Urinary bladder (tissue), 4 donors: ENCODE measurements around the gene GPX3. TPM values are rescaled to one million over a fixed set of nuclear protein-coding genes. Genes with fewer than 3 reads are reported as not detected.

Experiments used
- DNase-seq: peaks from one replicate; pipeline ENCODE4 v3.0.0-alpha.2; 2015; ENCODE audit errors: extremely low spot score
- H3K27ac ChIP-seq: one replicate; pipeline ENCODE4 v1.5.1; 2013; ENCODE audit warnings: low read depth, mild to moderate bottlenecking, moderate library complexity
- H3K36me3 ChIP-seq: one replicate; pipeline ENCODE4 v1.6.1; 2013; ENCODE audit warnings: mild to moderate bottlenecking, moderate library complexity; ENCODE audit not compliant: insufficient read depth
- H3K4me1 ChIP-seq: one replicate; pipeline ENCODE4 v1.6.1; 2013; ENCODE audit warnings: mild to moderate bottlenecking, moderate library complexity; ENCODE audit not compliant: insufficient read depth
- H3K4me3 ChIP-seq: one replicate; pipeline ENCODE4 v1.5.1; 2013; ENCODE audit warnings: low read depth, low read length
- WGBS: extraction: QIAGEN DNeasy Blood & Tissue Kit; methylation state at CpG from one replicate; pipeline ENCODE4 v1.1.7; 2013; 5-methylcytosine and 5-hydroxymethylcytosine counted together
- polyA plus RNA-seq: library from polyadenylated mRNA; stranded (reverse); fragments of 200-250 nt; gene quantifications from one replicate; pipeline ENCODE4 v1.2.3, GENCODE V29; 2013
- total RNA-seq: library from RNA; depleted of rRNA; stranded (reverse); fragments of >200 nt; gene quantifications from one replicate; pipeline ENCODE4 v1.2.3, GENCODE V29; 2014
- donor health status: healthy with polysubstance abuse.
- donor health status: healthy.

The GPX3 gene
- total and polyA plus RNA-seq, 2 donors, result 8.6 to 1,418 TPM

GRCh38 chr5:151075698-151076331 is 55.4 kb downstream of the GPX3 start:
- H3K4me1 ChIP-seq, result no peaks in the 10 kb centered on the region
- peaks cover 1% of the 10 kb centered on the region for H3K36me3 ChIP-seq
- DNase-seq, result no peak
- H3K4me3 ChIP-seq, result no peak overlapping the region
- WGBS, result 90% methylated on average over 5 of the region's 5 CpGs
- no peak overlapping the region for H3K27ac ChIP-seq

GRCh38 chr5:151076616-151077015 is 56.2 kb downstream of the GPX3 start:
- H3K4me3 ChIP-seq, result no peak overlapping the region
- no peaks in the 10 kb centered on the region for H3K4me1 ChIP-seq
- no peak for DNase-seq
- no peak overlapping the region for H3K27ac ChIP-seq
- peaks cover 1% of the 10 kb centered on the region for H3K36me3 ChIP-seq
- WGBS, result 94% methylated on average over 6 of the region's 6 CpGs

- Histone ChIP-seq H3K27ac (no peak overlapping the region), H3K4me1 (no peaks in the 10 kb centered on the region), H3K4me3 (no peak overlapping the region), H3K36me3 (peaks cover 1% of the 10 kb centered on the region)
- DNase-seq, result no peak
- WGBS, result 97% methylated on average over 9 of the region's 9 CpGs
These were observed 57.0 kb downstream of the GPX3 start for GRCh38 chr5:151077419-151077818.

GRCh38 chr5:151077967-151078366 is 57.6 kb downstream of the GPX3 start:
- Histone ChIP-seq H3K4me3 (no peak overlapping the region), H3K4me1 (no peaks in the 10 kb centered on the region), H3K27ac (no peak overlapping the region), H3K36me3 (peaks cover 1% of the 10 kb centered on the region)
- 93% methylated on average over 3 of the region's 3 CpGs for WGBS
- no peak for DNase-seq

Other genes with a start within 250 kb of the GPX3 start
- gene SMIM3, start 241.8 kb upstream of the GPX3 start, total RNA-seq, result 10.2 TPM
- gene SMIM3, start 241.8 kb upstream of the GPX3 start, polyA plus RNA-seq, result 37.1 TPM
- not detected for gene IRGM, start 174.1 kb upstream of the GPX3 start, total RNA-seq
- 0.16 TPM for gene IRGM, start 174.1 kb upstream of the GPX3 start, polyA plus RNA-seq
- 21.3 TPM for gene ZNF300, start 115.6 kb upstream of the GPX3 start, total RNA-seq
- 3.7 TPM for gene ZNF300, start 115.6 kb upstream of the GPX3 start, polyA plus RNA-seq
- 32.4 TPM for gene TNIP1, start 60.4 kb downstream of the GPX3 start, total RNA-seq
- gene TNIP1, start 60.4 kb downstream of the GPX3 start, polyA plus RNA-seq, result 69.3 TPM
- 275 TPM for gene ANXA6, start 137.2 kb downstream of the GPX3 start, total RNA-seq
- gene ANXA6, start 137.2 kb downstream of the GPX3 start, polyA plus RNA-seq, result 426 TPM
- 13.9 TPM for gene CCDC69, start 203.5 kb downstream of the GPX3 start, total RNA-seq
- 155 TPM for gene CCDC69, start 203.5 kb downstream of the GPX3 start, polyA plus RNA-seq
- 33.7 TPM for gene GM2A, start 232.6 kb downstream of the GPX3 start, total RNA-seq
- gene GM2A, start 232.6 kb downstream of the GPX3 start, polyA plus RNA-seq, result 28.6 TPM